Measurements from ENCODE around the gene USP49. TPM values are rescaled to one million over a fixed set of nuclear protein-coding genes. Genes with fewer than 3 reads are reported as not detected.

USP49 gene
- total RNA-seq, 1 experiment from 2014 or later, result 10.5 TPM

DNA sequence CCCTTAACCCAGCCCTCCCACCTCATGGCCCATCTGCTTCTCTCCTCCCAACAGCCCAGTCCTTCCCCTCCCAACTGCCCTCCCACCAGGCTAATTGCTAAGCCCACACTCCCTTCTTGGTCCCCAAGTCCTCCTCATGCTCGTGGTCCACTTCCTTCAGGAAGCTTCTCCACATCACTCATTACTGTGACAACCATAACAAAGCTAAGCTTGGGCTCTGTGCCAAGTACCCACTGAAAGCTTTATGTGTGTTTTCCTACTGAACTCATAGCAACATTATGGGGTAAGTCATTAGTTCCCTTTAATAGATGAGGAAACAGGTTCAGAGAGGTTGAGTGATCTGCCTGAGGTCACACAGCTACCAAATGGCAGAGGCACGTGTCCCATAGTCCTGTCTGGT lies 131.7 kb downstream of the USP49 start:
- intact Hi-C loops (cut with micrococcal nuclease; ENCODE audit: unreplicated experiment), result no loop called here
- BruUV-seq (replicated peaks), result no TSS peak
- peaks cover 5% of the 10 kb centered on the region for H3K4me1 ChIP-seq (ENCODE audit: insufficient read depth, low read length, poor library complexity, severe bottlenecking)
- peak; percentile 48 for DNase-seq (ENCODE audit: low spot score)
- H3K36me3 ChIP-seq (ENCODE audit: insufficient read depth, low read length, poor library complexity, severe bottlenecking), result no peaks in the 10 kb centered on the region
- TF ChIP-seq, protein P1, sequence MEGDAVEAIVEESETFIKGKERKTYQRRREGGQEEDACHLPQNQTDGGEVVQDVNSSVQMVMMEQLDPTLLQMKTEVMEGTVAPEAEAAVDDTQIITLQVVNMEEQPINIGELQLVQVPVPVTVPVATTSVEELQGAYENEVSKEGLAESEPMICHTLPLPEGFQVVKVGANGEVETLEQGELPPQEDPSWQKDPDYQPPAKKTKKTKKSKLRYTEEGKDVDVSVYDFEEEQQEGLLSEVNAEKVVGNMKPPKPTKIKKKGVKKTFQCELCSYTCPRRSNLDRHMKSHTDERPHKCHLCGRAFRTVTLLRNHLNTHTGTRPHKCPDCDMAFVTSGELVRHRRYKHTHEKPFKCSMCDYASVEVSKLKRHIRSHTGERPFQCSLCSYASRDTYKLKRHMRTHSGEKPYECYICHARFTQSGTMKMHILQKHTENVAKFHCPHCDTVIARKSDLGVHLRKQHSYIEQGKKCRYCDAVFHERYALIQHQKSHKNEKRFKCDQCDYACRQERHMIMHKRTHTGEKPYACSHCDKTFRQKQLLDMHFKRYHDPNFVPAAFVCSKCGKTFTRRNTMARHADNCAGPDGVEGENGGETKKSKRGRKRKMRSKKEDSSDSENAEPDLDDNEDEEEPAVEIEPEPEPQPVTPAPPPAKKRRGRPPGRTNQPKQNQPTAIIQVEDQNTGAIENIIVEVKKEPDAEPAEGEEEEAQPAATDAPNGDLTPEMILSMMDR (conservative IDR thresholded peaks at IDR 0.05; ENCODE audit: low read depth, low read length), result no peak
- TF ChIP-seq EZH2 (IDR thresholded peaks at IDR 0.05; ENCODE audit: borderline replicate concordance, low read depth, low read length, poor library complexity, severe bottlenecking), result no peak
- no peaks in the 10 kb centered on the region for H3K27me3 ChIP-seq (replicated peaks; ENCODE audit: insufficient read depth, low read depth, low read length, poor library complexity)
- CTCF ChIA-PET, result no interaction called here
- H3K4me3 ChIP-seq (ENCODE audit: low read depth, low read length, poor library complexity, severe bottlenecking), result no peak overlapping the region
- POLR2A ChIA-PET (ENCODE audit: low non-redundant PET), result no interaction called here
- no peak overlapping the region for H3K27ac ChIP-seq (ENCODE audit: low read depth, low read length, poor library complexity, severe bottlenecking)
- H3K9me3 ChIP-seq (ENCODE audit: low read depth, low read length, poor library complexity, severe bottlenecking), result no peaks in the 10 kb centered on the region

DNA sequence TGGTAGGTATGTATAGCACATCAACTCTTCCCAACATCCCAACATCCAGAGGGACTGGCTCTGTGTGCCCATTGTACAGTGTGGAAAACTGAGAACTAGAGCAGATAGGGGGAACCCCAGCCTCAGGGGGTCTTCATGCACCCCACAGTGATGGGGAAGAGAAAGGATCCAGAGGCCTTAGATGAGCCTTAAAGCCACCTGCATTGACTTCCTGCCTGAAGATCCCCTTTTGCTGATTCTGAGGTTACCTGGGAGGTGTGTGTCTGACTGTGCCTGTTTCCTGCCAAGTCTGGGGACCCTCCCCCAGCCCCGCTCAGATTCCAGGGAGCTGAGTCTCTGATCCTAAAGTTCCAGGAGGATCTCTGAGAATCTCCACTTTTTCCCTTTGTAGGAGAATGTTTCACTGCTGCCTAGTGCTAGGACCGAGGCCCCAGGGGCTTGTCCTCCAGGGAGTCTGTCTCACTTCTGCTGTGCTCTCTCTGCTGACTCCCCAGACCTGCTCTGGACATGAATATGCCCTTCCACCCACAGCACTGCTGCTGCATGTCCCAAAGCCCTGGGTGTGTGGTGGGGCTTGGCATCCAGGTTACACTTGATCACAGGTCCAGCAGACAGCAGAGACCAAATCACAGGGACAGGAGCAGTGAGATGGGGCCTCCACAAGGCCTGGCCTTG lies 135.1 kb downstream of the USP49 start:
- no peak for TF ChIP-seq EZH2 (IDR thresholded peaks at IDR 0.05; ENCODE audit: borderline replicate concordance, low read depth, low read length, poor library complexity, severe bottlenecking)
- TF ChIP-seq, protein P1 (conservative IDR thresholded peaks at IDR 0.05; ENCODE audit: low read depth, low read length), result no peak
- Histone ChIP-seq H3K4me3 (ENCODE audit: low read depth, low read length, poor library complexity, severe bottlenecking) (no peak overlapping the region), H3K36me3 (ENCODE audit: insufficient read depth, low read length, poor library complexity, severe bottlenecking) (no peaks in the 10 kb centered on the region), H3K27me3 (replicated peaks; ENCODE audit: insufficient read depth, low read depth, low read length, poor library complexity) (no peaks in the 10 kb centered on the region), H3K9me3 (ENCODE audit: low read depth, low read length, poor library complexity, severe bottlenecking) (no peaks in the 10 kb centered on the region), H3K27ac (ENCODE audit: low read depth, low read length, poor library complexity, severe bottlenecking) (no peak overlapping the region), H3K4me1 (ENCODE audit: insufficient read depth, low read length, poor library complexity, severe bottlenecking) (peaks cover 5% of the 10 kb centered on the region)
- POLR2A ChIA-PET (ENCODE audit: low non-redundant PET), result no interaction called here
- BruUV-seq (replicated peaks), result no TSS peak
- intact Hi-C loops (cut with micrococcal nuclease; ENCODE audit: unreplicated experiment), result no loop called here
- no peak for DNase-seq (ENCODE audit: low spot score)
- CTCF ChIA-PET, result interaction anchor here (0.6 kb wide), 1 partner anchor 392 kb away, joined by 4 read pairs; no protein-coding TSS in a partner anchor

DNA sequence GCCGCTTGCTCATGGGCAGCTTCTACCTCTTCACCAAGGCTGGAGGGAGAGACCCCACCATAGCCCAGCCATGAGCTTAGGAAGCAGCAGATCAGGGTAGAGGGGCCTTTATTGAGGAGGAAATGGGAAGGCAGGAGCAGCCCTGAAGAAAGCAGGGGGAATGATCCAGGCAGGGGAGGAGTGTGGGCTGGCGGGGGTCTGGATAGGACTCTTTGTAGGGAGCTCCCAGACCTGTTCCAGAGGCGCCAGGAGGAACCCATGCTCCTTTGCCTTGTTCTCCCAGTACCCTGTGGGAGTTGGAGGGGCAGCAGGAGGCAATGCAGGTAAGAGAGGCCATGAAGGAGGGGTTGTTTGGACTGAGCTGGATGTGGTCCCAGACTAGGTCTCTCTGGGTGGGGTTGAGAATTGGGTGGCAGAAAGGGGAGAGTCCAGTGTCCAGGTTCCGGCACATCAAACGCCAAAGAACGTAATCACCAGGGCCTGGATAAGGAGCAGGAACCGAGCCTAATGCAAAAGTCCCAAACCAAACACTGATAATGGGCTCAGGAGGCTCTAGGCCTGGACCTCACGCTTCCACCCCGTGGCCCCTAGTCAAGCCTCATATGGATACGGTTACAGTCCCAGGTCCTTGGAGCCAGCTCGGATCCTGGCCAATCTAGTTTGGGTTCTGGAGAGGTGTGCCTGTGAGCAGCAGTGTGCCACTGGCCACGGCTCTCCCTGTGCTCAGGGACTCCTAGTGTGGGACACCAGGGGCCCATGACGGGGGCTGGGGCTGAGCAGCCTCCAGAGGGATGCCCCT lies 135.9 kb downstream of the USP49 start:
- Histone ChIP-seq H3K27ac (ENCODE audit: low read depth, low read length, poor library complexity, severe bottlenecking) (no peak overlapping the region), H3K36me3 (ENCODE audit: insufficient read depth, low read length, poor library complexity, severe bottlenecking) (no peaks in the 10 kb centered on the region), H3K9me3 (ENCODE audit: low read depth, low read length, poor library complexity, severe bottlenecking) (no peaks in the 10 kb centered on the region), H3K4me3 (ENCODE audit: low read depth, low read length, poor library complexity, severe bottlenecking) (no peak overlapping the region), H3K27me3 (replicated peaks; ENCODE audit: insufficient read depth, low read depth, low read length, poor library complexity) (no peaks in the 10 kb centered on the region), H3K4me1 (ENCODE audit: insufficient read depth, low read length, poor library complexity, severe bottlenecking) (peaks cover 5% of the 10 kb centered on the region)
- TF ChIP-seq, protein P1 (conservative IDR thresholded peaks at IDR 0.05; ENCODE audit: low read depth, low read length), result no peak
- TF ChIP-seq EZH2 (IDR thresholded peaks at IDR 0.05; ENCODE audit: borderline replicate concordance, low read depth, low read length, poor library complexity, severe bottlenecking), result no peak
- intact Hi-C loops (cut with micrococcal nuclease; ENCODE audit: unreplicated experiment), result no loop called here
- no TSS peak for BruUV-seq (replicated peaks)
- ChIA-PET CTCF (no interaction called here), POLR2A (ENCODE audit: low non-redundant PET) (no interaction called here)
- DNase-seq (ENCODE audit: low spot score), result no peak

Data from A673 (cell line).